Occipital lobe (tissue), 2 donors: ENCODE data around the gene MRPL54. TPM values are rescaled to one million over a fixed set of nuclear protein-coding genes. Genes with fewer than 3 reads are reported as not detected.

Experiments
- DNase-seq: peaks from one replicate; lab custom pipeline; 2025; lab: John Stamatoyannopoulos, UW
- total RNA-seq: library from RNA; depleted of rRNA; stranded (reverse); fragments of >200 nt; gene quantifications from one replicate; pipeline ENCODE4 v1.2.3, GENCODE V29; 2014

The MRPL54 gene
- total RNA-seq, 1 donor from 2014 or later: 16.8 TPM

DNA sequence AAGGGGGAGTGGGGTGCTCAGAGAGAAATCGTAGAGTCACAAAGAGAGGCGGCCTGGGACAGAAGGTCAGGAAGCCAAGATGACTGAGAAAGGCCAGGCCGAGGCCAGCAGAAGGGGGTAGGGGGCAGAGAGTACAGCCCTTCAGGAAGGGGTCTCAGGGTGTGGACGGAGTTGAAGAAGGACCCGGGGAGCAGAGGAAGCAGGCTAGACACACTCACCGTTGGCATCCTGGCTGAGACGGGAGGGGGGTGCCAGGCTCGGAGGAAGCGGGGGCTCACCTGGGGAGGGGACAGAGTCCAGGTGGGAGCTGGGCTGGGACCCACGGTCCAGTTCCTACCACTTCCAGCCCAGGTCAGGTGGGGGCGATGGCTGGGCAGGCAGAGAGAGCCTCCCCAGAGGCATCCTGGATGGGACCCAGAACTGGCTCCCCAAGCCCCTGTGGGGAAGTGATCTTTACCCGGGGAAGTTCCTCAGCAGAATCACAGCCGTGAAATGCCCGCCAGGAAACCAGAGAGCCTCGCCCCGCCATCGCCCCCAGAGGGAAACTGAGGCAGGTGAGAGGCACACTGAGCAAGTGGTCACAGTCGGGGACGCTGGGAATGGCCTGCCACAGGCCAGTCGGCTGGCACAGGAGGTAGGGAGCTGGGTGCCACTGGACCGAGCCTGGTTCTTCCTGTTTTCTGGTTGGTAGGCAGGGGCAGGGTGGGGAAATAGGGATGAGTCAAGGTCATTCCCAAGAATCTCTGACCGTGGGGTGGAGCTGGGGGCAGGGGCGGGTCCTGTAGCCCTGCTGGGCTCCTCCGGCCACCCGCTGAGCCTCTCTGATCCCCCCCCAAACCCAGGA, 22.3 kb downstream of the MRPL54 start:
- no peak for DNase-seq

DNA sequence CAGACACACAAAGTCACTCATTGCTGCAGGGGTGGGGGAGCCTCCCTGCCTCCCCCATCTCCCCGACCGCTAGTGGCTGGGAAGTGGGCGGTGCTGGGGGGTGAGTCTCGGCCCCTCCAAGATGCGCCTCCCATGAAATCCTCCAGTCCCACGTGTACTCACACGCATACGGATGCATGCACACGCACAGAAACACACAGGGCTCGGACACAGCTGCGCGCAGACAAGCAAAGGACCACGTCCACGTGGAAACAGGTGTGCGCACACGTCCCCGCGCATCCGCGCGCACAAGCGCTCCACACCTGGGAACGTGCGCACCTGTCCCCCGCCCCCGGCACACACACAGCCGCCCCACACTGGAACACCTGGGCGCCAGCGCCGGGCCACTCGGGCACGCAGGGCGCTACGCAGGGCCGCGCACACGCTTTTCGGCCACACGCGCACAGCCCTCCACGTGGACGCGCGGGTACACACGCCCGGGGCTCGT, 23.0 kb downstream of the MRPL54 start:
- peak; percentile 38 for DNase-seq

DNA sequence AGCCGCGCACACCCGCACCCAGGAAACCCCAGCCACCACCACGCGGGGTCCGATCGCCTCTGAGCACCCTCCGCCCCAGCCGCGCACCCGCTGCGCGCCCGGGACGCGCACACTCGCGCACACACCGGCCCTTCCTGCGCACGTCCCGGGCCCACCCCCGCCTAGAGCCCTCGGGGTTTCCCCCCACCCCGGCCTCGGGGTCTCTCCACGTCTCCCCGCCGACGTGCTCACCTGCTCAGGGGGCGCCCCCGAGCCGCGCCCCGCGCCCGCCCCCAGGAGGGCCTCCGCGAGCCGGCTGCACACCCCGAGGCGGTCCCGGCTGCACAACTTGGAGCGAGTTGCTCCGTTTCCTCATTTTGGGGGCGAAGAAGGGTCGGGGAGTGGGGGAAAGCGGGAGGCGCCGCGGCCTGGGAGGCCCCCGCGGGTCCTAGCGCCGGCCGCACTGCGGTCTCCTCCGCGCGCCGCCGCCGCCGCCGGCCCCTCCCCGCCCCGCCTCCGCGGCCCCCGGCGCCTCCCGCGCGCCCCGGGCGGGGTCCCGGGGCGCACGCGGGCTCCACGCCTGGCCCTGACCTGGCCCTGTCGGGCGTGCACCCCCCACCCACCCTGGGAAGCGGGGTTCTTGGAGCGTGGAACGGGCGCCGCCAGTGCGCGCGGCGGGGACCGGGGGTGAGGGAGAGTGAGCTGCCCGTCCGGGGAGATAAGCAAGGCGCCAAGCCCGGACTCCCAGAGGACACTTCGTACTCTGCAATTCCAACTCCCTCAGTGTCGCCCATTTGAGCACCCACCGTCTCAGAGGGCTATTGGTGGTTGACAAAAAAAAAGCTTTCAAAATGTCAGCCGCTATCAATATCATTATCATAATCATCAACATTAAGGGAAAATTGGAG, 23.7 kb downstream of the MRPL54 start, which contains the start of gene MATK:
Gene MATK (minus strand): TSS at position 444 of the 887 bp plus-strand sequence. CDS start 1,246 bp downstream, outside the sequence.
- DNase-seq: no peak

DNA sequence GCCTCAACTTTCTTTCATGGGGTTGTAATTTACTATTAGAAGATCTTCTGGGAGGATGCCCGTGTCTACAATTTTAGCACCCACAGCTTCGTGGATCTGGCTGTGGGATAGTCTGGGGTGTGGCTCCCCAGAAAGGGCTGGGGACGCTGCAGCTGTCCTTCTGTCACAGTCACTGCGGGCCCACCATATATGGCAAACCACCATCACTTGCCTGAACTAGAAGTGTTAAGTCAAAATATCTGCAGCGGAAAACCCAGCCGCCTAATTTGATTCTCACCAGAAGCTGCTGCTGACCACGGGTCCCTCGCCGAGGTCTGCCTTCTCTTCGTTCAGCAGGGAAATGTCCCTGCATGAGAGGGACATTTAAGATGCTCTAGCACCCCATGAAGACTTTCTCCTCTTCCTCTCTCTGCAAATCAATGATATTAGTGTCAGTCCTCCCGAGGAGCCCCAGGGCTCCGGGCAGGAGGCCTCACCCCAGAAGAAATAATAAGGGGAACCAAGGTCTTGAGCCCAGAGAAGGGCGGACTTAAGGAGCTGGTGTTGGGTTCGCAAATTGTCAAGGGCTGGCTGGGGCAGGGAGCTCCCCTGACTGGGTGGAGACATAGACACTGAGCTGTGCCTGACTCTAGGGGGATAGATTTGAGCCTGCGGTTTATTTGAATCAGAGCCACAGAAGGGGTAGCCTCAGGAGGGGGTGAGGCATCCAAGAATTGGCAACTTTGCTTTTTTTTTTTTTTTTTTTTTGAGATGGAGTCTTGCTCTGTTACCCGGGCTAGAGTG, 26.7 kb downstream of the MRPL54 start:
- DNase-seq: no peak

DNA sequence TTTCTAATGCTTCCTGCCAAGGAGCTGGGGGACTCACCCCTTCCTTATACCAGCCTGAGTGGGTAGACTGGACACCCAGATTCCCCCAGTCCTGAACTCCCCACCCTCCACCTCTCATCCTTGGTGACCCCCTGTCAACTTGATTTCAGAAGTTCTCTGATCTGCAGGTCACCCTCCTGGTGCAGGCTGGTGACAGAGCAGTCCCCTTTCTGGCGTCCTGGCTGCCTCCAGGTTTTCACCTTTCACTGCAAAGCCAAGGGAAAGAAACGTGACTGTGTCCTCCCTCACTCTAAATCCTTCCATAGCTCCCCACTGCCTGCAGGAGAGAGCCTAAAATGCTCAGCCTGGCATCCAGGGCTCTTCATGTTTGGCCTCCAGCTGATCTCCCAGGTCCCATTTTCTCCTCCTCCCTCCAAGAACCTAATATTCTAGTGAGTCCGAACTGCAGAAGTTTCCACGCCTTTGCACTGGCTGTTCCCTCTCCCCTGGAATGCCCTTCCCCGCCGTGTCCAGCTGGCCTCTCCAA, 27.8 kb downstream of the MRPL54 start:
- DNase-seq: no peak

DNA sequence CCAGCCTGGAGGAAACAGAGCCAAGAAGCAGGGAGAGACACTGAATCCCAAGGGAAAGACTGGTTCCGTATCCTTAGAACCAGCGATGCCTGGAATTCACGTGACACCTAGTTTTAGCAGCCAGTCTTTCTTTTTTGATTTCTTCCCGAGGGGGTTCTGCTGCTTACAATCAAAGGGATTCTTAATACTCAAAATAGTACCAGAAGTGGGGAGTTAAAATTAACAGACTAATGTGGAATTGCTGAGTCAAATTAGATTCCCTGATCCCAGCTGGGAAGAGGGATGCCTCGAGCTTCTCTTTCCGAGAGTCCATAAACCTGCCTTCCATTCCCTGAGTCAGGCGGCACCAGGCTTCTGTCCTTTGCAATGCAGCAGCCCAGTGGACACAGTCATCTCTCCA, 28.5 kb downstream of the MRPL54 start:
- no peak for DNase-seq

DNA sequence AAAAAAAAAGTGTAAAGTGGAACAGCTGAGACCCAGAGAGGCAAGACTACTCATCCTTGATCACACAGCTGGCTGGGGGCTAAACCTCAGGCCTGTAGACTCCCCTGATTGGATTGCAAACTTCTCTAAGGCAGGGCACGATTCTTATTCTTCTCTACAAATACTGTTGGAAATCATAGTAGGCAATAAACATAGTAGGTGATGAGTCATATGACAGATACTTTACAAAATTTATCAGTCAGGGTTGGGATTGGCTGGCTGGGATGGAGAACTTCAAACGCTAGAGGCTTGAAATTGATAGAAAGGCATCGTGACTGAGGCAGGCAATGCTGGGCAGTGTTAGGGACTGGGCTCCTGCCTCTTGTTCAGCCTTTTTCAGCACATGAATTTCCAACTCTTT, 29.6 kb downstream of the MRPL54 start:
- DNase-seq: no peak

DNA sequence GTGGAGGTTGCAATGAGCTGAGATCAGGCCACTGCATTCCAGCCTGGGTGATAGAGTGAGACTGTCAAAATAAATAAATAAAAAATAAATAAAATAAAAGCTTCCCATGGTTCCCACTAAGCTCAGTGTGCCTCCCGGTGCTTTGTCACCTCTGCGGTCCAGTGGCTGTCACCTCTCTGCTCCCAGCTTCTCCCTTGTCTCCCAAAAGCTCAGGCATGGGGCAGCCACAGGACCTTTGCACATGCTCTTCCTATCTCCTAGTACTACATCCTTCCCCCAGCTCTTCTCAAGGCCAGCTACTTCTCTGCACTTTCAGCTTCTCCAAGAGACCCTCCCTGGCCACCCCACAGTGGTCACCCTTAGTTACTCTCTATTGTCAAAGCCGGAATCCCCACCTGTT, 31.3 kb downstream of the MRPL54 start:
- no peak for DNase-seq

DNA sequence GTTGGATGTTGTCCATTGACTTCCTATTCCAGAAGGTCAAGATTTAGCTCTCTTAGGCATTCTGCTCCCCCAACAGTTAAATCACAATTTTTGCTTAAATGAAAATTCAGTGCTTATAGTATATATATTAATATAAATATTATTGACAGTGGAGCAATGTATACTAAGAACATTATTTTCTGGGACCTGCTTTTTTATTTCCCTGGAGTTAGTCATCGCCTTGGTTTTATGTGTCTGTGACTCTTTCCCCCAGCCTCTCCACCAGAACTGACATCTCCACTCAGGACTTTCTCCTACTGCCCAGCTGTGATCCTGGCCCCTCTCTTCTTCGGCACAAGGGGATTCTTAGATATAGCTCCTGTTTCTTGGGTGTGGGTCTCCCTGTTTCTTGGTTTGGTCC, 33.9 kb downstream of the MRPL54 start:
- DNase-seq: no peak

DNA sequence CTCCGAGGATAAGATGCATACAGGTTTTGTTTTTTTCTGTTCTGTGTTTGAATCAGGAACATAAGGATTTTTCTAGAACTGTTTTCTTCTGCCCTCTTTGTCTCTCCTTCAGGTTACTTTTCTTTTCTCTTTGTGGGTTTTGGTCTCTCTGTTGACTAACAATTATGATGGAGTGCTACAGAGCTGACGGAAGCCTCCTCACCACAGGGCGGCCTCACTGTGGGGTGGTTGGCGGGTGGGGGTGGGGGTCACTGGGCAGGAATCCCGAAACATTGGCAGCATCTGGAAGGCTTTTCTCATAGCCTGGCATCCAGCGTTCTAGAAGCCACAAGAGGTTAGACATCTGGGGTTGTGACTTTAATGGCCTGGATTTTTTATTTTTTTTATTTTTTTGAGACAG, 35.7 kb downstream of the MRPL54 start:
- DNase-seq: no peak

DNA sequence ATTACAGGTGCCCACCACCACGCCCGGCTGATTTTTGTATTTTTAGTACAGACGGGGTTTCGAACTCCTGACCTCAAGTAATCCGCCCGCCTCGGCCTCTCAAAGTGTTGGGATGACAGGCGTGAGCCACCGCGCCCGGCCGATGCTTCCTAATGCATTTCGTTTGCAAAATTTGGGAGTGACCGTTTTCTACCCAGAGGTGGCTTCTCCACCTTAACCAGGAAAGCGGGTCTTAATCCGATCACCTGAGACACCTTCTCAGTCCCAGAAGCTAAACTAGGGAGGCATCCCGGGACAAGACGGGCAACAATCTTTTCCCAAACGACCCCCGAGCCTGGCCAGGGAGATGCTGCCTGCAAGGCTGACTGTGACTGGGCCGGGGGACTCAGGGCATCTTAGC, 38.5 kb downstream of the MRPL54 start:
- no peak for DNase-seq

DNA sequence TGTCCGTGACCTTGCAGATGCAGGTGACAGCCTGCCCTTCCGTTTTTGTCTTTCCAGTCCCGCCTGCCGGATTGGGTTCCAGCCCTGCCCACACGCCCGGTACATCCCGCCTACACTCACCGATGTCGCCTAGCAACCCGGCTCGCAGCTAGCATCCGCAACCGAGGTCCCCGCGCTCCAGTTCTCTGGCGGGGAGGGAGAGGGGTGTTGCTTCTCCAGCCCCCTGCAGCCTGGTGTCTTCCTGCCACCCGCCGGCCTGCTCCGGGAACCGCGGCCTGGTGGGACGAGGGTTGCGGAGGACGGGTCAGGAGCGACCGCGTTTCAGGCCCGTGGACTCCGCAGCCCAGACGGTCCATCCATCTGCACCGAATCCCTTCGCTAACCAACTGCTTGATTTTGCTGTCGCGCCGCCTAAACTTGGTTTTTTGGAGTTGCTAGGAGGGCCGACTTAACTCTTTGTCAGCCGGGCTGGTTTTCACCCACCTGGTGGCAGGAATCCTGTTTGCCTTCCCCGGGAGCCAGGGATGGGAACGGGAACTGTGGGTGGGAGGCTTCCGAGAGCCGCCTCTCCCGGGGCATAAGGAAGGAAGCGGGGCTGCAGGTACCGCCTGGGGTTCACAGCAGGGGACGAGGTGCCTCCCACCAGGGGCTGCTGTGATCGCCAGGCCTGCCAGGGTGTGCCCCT, 39.1 kb downstream of the MRPL54 start:
- peak; percentile 74 for DNase-seq

DNA sequence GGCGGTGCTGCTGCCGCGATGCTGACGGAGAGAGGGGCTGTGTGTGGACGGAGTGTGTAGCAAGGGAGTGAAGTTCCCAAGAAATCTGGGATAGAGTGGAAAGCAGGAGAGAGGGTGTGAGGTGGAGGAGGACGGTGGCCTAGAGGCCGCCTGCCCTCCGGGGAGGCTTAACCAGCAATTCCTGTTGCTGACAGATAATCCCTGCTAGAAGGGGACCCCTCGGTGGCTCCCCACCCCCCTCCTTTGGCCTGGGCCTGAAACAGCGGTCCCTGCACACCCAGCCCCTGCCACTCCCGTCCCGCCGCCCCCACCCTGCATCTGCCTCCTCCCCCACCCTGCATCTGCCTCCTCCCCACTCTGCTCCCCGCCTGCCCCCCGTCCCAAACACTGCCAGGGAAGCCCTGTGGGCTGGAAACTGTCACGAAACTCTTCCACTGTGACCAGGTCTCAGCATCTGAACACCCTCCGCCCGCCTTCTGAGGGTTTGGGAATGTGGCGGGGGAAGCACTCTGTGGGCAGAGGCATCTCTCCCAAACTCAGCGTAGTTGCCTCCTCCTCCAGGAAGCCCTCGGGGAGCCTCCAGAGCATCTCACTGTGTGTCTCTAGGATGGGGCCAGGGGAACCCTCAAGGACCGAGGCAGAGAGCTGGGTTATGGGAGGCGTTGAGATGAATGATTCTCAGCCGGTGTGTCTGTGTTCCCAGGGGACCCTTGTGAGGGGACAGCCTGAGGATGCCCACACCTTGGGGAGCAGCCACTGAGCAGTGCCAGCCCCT, 40.8 kb downstream of the MRPL54 start:
- no peak for DNase-seq

DNA sequence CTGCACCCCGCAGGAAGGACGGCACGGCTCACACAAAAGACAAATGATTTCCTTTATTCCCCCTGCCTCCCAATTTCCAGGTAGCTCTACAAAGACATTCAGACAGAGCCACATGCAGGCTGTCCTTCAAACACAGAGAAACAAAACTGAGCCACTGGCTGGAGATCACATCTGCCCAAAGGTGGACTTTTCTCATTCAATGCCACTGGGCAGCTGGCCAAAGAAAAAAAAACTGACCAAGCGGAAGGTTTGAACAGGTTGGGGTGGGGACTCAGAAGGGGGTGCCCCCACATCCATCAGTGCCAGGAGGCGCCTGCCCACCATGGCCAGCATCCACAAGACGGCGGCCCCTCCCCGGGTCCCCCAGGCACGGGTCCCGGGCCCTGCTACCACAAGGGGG, 41.5 kb downstream of the MRPL54 start:
- no peak for DNase-seq

DNA sequence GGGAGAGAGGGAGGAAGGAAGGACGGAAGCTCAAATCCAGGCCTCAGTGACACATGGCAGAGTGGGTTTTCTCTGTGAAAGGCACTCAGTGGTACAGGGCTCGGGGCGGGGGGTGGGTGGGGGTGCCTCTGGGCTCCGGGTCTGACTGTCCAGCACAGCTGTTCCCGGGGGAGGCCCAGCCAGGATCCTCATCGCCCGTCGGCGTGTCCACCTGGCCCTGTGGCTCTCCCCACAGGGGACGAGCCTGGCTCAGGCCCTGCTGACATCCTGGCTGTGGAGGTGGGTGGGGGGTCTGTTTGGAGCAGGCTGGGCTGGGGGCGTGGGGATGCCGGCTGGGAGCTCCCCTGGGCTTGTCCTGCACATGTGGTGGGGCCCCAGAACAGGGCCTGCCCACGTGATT, 41.9 kb downstream of the MRPL54 start:
- DNase-seq: no peak

DNA sequence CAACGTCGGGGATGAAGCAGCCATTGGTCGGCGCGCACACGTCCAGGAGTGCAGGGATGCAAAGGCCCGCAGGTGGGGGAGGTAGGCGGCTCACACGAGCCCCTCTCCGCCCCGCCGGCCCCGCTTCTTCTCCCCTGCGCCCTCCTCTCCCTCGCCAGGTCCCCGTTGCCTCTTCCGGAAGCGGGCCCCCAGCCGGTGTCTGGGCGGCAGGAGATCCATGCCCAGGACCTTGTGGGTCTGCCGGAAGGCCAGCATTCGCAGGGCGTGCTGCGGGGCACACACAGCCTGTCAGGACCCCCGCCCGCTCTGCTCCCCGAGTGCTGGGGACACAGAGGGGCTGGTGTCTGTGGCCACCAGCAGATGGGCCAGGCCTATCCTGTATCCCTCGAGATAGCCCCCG, 43.4 kb downstream of the MRPL54 start:
- DNase-seq: no peak

DNA sequence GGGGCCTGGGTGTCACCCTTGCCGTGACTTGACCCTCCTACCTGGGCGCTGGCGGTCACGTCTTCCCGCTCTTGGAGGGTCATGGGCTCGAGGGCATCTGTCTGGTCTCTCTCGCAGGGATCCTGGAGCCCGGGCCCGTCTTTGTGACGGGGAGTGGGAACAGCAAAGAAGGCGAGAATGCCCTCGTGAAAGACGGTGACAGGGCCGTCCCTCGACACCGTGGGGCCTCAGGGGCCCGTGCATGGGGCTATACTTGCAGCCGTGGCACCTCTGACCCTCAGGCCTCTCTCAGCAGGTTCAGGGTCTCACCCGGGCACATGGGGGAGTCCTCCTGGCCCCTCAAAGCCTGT, 44.6 kb downstream of the MRPL54 start:
- no peak for DNase-seq

DNA sequence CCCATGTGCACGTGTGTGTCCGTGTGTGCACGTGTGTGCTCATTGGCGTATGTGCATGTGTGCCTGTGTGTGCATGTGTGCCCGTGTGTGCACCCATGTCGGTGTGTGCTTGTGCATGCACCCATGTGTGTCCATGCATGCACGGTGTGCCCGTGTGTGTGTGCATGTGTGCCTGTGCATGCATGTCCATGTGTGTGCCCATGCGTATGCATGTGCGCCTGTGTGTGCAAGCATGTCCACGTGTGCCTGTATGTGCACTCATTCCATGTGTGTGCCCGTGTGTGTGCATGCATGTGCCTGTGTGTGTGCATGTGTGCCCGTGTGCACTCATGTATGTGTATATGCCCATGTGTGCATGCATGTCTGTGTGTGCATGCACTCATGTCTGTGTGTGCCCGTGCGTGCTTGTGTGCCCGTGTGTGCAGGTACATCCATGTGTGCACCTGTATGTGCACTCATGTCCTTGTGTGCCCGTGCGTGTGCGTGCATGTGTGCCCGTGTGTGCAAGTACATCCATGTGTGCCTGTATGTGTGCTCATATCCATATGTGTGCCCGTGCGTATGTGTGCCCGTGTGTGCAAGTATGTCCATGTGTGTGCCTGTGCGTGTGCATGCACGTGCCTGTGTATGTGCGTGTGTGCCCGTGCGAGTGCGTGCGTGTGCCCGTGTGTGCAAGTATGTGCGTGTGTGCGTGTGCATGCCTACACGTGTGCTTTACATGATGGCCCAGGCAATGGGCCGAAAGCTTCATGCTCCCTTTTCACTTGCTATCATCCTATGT, 45.3 kb downstream of the MRPL54 start:
- DNase-seq: no peak
